GM12878 (cell line): ENCODE results near the gene PCDHGC3. TPM values are rescaled to one million over a fixed set of nuclear protein-coding genes. Genes with fewer than 3 reads are reported as not detected.

Source experiments
- ATAC-seq: fragments of 200-7000 bp; cut with Tn5 transposase; 3 replicates; pipeline ENCODE4 v1.9.1; 2020; ENCODE audit warnings: mild to moderate bottlenecking, moderate library complexity
- BruUV-seq: library from RNA; stranded (reverse); fragments of 400-500 nt; replicated peaks from 2 replicates; lab custom pipeline; 2021; lab: Mats Ljungman, UMichigan
- CTCF ChIA-PET: fragments of 300-600 bp; sonication (Branson Sonifier 250); formaldehyde crosslinking; extraction: SDS; loops from one replicate; lab custom pipeline; 2021; ENCODE audit warnings: inconsistent platforms; lab: Yijun Ruan, JAX
- POLR2A ChIA-PET: fragments of 350-600 bp; formaldehyde crosslinking; extraction: SDS; loops from one replicate; lab custom pipeline; 2021; ENCODE audit warnings: inconsistent platforms; lab: Charles Lee
- RAD21 ChIA-PET: fragments of 300-600 bp; sonication (Branson Sonifier 250); formaldehyde crosslinking; loops from one replicate; lab custom pipeline; 2023; ENCODE audit warnings: antibody characterized with exemption; ENCODE audit not compliant: unreplicated experiment; lab: Charles Lee
- SMC1A ChIA-PET: fragments of 300-600 bp; sonication (Branson Sonifier 250); formaldehyde crosslinking; loops from one replicate; lab custom pipeline; 2023; ENCODE audit not compliant: unreplicated experiment, uncharacterized antibody; lab: Charles Lee
- DNase-seq: peaks from one replicate; pipeline ENCODE4 v3.0.0-alpha.2; 2011; ENCODE audit warnings: low read depth, low spot score
- FAIRE-seq: peaks from 3 replicates; lab custom pipeline; 2011; peaks lifted over from hg19 to GRCh38; lab: Jason Lieb, UNC
- H2AFZ ChIP-seq: 2 replicates; pipeline ENCODE4 v1.6.0; 2011; ENCODE audit warnings: low read depth, low read length, control low read depth; ENCODE audit not compliant: control insufficient read depth
- H3K27ac ChIP-seq: 2 replicates; pipeline ENCODE4 v1.5.1; 2011; ENCODE audit warnings: control low read depth; ENCODE audit not compliant: control insufficient read depth, insufficient read depth
- H3K27me3 ChIP-seq, 2 experiments: replicated peaks in 1 of 2; 2 replicates each; pipeline versions ENCODE4 v1.6.0 to v1.6.1; 2011; ENCODE audit warnings: low read length in 1 of 2; ENCODE audit not compliant: control insufficient read depth in 2 of 2, insufficient read depth in 2 of 2
- H3K36me3 ChIP-seq, 2 experiments: 2 replicates each; pipeline ENCODE4 v1.5.1; 2011; ENCODE audit warnings: low read length in 1 of 2; ENCODE audit not compliant: control insufficient read depth in 2 of 2, insufficient read depth in 2 of 2
- H3K4me1 ChIP-seq: 2 replicates; pipeline ENCODE4 v1.6.1; 2011; ENCODE audit warnings: mild to moderate bottlenecking, low read length, moderate library complexity, mixed read lengths; ENCODE audit not compliant: control insufficient read depth, insufficient read depth
- H3K4me2 ChIP-seq: 2 replicates; pipeline ENCODE4 v1.6.0; 2011; ENCODE audit warnings: control low read depth; ENCODE audit not compliant: control insufficient read depth, insufficient read depth
- H3K4me3 ChIP-seq: fragments of 200-600 bp; sonication (generic); 2 replicates; pipeline ENCODE4 v1.5.1; 2016
- H3K79me2 ChIP-seq: 2 replicates; pipeline ENCODE4 v1.6.0; 2011; ENCODE audit warnings: low read length; ENCODE audit not compliant: control insufficient read depth, insufficient read depth
- H3K9ac ChIP-seq: 2 replicates; pipeline ENCODE4 v1.8.0; 2011; ENCODE audit warnings: low read length, control low read depth, mixed read lengths; ENCODE audit not compliant: control insufficient read depth, insufficient read depth
- H3K9me3 ChIP-seq: replicated peaks from 3 replicates; pipeline ENCODE4 v1.5.1; 2011; ENCODE audit warnings: mild to moderate bottlenecking, low read length; ENCODE audit not compliant: control insufficient read depth, insufficient read depth
- H4K20me1 ChIP-seq: 2 replicates; pipeline ENCODE4 v1.6.0; 2011; ENCODE audit not compliant: control insufficient read depth, insufficient read depth
- EP300 ChIP-seq, 2 experiments: fragments of 150-350 bp in 1 of 2; IDR thresholded peaks; 2 replicates each; pipeline ENCODE4 v1.6.1; 2011 to 2012; ENCODE audit warnings: low read depth in 2 of 2, low read length in 2 of 2, borderline replicate concordance in 1 of 2, improper control_type of control experiment in 1 of 2, inconsistent platforms in 1 of 2; ENCODE audit not compliant: control insufficient read depth in 1 of 2
- LARP7 ChIP-seq: fragments of 450-650 bp; IDR thresholded peaks from 2 replicates; pipeline ENCODE4 v1.6.1; 2017; ENCODE audit warnings: mild to moderate bottlenecking
- MEF2A ChIP-seq: IDR thresholded peaks from 2 replicates; pipeline ENCODE4 v1.6.1; 2011; ENCODE audit warnings: low read depth, mild to moderate bottlenecking, low read length, moderate library complexity; ENCODE audit not compliant: insufficient read depth
- NR2C2 ChIP-seq: IDR thresholded peaks from 2 replicates; pipeline ENCODE4 v1.6.1; 2011; ENCODE audit warnings: borderline replicate concordance, low read depth; ENCODE audit not compliant: control insufficient read depth, insufficient read length
- RAD51 ChIP-seq: fragments of 450-650 bp; IDR thresholded peaks from 2 replicates; pipeline ENCODE4 v1.6.1; 2016; ENCODE audit warnings: moderate library complexity, mild to moderate bottlenecking, inconsistent platforms
- SREBF2 ChIP-seq: IDR thresholded peaks from 2 replicates; pipeline ENCODE4 v1.6.1; 2012; ENCODE audit warnings: mild to moderate bottlenecking, low read length
- SUZ12 ChIP-seq: fragments of 200-600 bp; sonication (generic); IDR thresholded peaks from one replicate; pipeline ENCODE4 v1.6.1; 2018; ENCODE audit warnings: antibody characterized with exemption, mild to moderate bottlenecking; ENCODE audit not compliant: unreplicated experiment
- TAF1 ChIP-seq: IDR thresholded peaks from 2 replicates; pipeline ENCODE4 v1.6.1; 2011; ENCODE audit warnings: mild to moderate bottlenecking, low read depth, low read length, borderline replicate concordance
- WGBS: methylation state at CpG from one replicate; pipeline ENCODE4 v1.1.6; 2016; ENCODE audit warnings: low lambda C conversion rate; ENCODE audit not compliant: insufficient replicate concordance, insufficient coverage; ENCODE audit errors: missing lambda C conversion rate; 5-methylcytosine and 5-hydroxymethylcytosine counted together
- in situ Hi-C: fragments of 300-500 bp; cut with MboI; formaldehyde crosslinking; loops from 9 replicates; pipeline ENCODE4 v1.14.3; 2018; ENCODE audit warnings: mixed read lengths
- intact Hi-C: fragments of 100-400 bp; cut with micrococcal nuclease; formaldehyde crosslinking; loops from one replicate; pipeline ENCODE4 v1.14.2; 2022; ENCODE audit not compliant: unreplicated experiment
- polyA plus RNA-seq, 11 experiments: library from polyadenylated mRNA; depleted of rRNA in 4 of 11; unstranded in 6 of 11; stranded (reverse) in 5 of 11; fragments of >200 nt; fragmentation: Nextera tagmentation in 4 of 11; fragmentation: Illumina TruSeq in 1 of 11; extraction: Ambion mirVana in 4 of 11; extraction: Trizol in 1 of 11; gene quantifications; 1 replicate in 1 of 11; 2 replicates in 10 of 11; pipeline versions ENCODE4 v1.2.1 to v1.2.3, GENCODE V29; 2011 to 2016; ENCODE audit warnings: inconsistent platforms in 2 of 11, missing spikeins in 2 of 11, low read depth in 1 of 11
- total RNA-seq, 4 experiments: library from RNA; depleted of rRNA in 3 of 4; stranded (reverse); fragments of >200 nt in 3 of 4; fragmentation: Illumina TruSeq in 1 of 4; extraction: Trizol in 1 of 4; gene quantifications; 2 replicates each; pipeline versions ENCODE4 v1.2.1 to v1.2.3, GENCODE V29; 2013 to 2021
- TF ChIP-seq, protein P1 (sequence below): fragments of 450-650 bp; IDR thresholded peaks from 2 replicates; pipeline ENCODE4 v1.6.1; 2017; ENCODE audit warnings: mild to moderate bottlenecking
- TF ChIP-seq, protein P2 (sequence below): fragments of 150-350 bp; IDR thresholded peaks from 2 replicates; pipeline ENCODE4 v1.6.1; 2014; ENCODE audit warnings: mild to moderate bottlenecking, low read depth, low read length

Gene PCDHGC3
- total and polyA plus RNA-seq, 10 of the 15 experiments (the other 5 are each of a cell fraction or from before 2014, with no cell fraction given): 0.53 to 22.1 (median 12.0) TPM

DNA sequence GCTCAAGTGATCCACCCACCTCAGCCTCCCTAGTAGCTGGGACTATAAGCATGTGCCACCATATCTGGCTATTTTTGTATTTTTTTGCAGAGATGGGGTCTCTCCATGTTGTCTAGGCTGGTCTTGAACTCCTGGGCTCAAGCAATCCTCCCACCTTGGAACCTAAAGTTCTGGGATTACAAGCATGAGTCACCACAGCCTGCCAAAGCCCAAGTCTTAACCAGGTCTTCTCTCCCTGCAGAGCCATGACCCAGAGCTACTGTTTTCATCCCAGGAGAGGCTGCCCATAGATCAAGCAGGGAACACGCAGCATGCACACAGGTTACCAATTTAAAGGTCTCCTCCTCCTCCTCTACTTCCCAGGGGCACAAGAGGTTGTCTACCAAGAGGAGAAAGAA lies 42.9 kb downstream of the PCDHGC3 start:
- SMC1A ChIA-PET: interaction anchor here (0.6 to 1.2 kb wide), 3 partner anchors 10 to 248 kb away, joined by 3 to 4 read pairs (median 4); no protein-coding TSS in a partner anchor
- DNase-seq: no peak
- no peak overlapping the region for H3K4me3 ChIP-seq
- TF ChIP-seq SREBF2 (no peak), MEF2A (no peak), TAF1 (no peak), NR2C2 (no peak), RAD51 (no peak), EP300 (IDR thresholded peaks at IDR 0.05; ENCODE audit: borderline replicate concordance in 1 of 2, control insufficient read depth in 1 of 2, low read depth in 2 of 2, low read length in 2 of 2) (no peak), LARP7 (no peak), SUZ12 (no peak)
- TF ChIP-seq, protein P1, sequence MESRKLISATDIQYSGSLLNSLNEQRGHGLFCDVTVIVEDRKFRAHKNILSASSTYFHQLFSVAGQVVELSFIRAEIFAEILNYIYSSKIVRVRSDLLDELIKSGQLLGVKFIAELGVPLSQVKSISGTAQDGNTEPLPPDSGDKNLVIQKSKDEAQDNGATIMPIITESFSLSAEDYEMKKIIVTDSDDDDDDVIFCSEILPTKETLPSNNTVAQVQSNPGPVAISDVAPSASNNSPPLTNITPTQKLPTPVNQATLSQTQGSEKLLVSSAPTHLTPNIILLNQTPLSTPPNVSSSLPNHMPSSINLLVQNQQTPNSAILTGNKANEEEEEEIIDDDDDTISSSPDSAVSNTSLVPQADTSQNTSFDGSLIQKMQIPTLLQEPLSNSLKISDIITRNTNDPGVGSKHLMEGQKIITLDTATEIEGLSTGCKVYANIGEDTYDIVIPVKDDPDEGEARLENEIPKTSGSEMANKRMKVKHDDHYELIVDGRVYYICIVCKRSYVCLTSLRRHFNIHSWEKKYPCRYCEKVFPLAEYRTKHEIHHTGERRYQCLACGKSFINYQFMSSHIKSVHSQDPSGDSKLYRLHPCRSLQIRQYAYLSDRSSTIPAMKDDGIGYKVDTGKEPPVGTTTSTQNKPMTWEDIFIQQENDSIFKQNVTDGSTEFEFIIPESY: no peak
- TF ChIP-seq, protein P2, sequence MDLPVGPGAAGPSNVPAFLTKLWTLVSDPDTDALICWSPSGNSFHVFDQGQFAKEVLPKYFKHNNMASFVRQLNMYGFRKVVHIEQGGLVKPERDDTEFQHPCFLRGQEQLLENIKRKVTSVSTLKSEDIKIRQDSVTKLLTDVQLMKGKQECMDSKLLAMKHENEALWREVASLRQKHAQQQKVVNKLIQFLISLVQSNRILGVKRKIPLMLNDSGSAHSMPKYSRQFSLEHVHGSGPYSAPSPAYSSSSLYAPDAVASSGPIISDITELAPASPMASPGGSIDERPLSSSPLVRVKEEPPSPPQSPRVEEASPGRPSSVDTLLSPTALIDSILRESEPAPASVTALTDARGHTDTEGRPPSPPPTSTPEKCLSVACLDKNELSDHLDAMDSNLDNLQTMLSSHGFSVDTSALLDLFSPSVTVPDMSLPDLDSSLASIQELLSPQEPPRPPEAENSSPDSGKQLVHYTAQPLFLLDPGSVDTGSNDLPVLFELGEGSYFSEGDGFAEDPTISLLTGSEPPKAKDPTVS: no peak
- BruUV-seq: no TSS peak
- RAD21 ChIA-PET: interaction anchor here (0.6 to 1.6 kb wide), 2 partner anchors 9 to 43 kb away, joined by 3 to 5 read pairs; partner anchors contain the start of gene PCDHGC3
- H3K36me3 ChIP-seq: peaks cover 13 to 46% of the 10 kb centered on the region in 2 experiments
- POLR2A ChIA-PET: interaction anchor here (0.6 to 1.0 kb wide), 2 partner anchors 118 to 611 kb away, joined by 3 read pairs; partner anchors contain the start of genes HDAC3 and RELL2
- CTCF ChIA-PET: interaction anchor here (0.9 to 1.6 kb wide), 3 partner anchors 44 to 105 kb away, joined by 4 to 6 read pairs (median 5); partner anchors contain the start of genes PCDHGA10 and PCDHGC3
- H3K9ac ChIP-seq: no peak overlapping the region
- FAIRE-seq: no peak
- in situ Hi-C loops: no loop called here
- no peak for ATAC-seq
- no peaks in the 10 kb centered on the region for H4K20me1 ChIP-seq
- H3K79me2 ChIP-seq: no peaks in the 10 kb centered on the region
- 100% methylated on average over 1 of the region's 1 CpG for WGBS
- no peak overlapping the region for H3K4me2 ChIP-seq
- intact Hi-C loops: no loop called here
- no peaks in the 10 kb centered on the region for H3K27me3 ChIP-seq
- no peak overlapping the region for H3K27ac ChIP-seq
- H3K9me3 ChIP-seq: no peaks in the 10 kb centered on the region
- H2AFZ ChIP-seq: no peak overlapping the region
- H3K4me1 ChIP-seq: peaks cover 28% of the 10 kb centered on the region
